Islet precursor cell (in vitro differentiated cells): ENCODE data around the gene RET.
A peak's percentile ranks its signal among the peaks of the same experiment; 100 is the strongest.
"Not testable (repeated sequence)": the region's sequence is repeated elsewhere in the genome, so short reads cannot be mapped to it uniquely, and the experiment has no call there.

ENCODE experiments used
- DNase-seq: peaks from one replicate; pipeline ENCODE4 v3.0.0-alpha.2; 2018

RET gene

DNA sequence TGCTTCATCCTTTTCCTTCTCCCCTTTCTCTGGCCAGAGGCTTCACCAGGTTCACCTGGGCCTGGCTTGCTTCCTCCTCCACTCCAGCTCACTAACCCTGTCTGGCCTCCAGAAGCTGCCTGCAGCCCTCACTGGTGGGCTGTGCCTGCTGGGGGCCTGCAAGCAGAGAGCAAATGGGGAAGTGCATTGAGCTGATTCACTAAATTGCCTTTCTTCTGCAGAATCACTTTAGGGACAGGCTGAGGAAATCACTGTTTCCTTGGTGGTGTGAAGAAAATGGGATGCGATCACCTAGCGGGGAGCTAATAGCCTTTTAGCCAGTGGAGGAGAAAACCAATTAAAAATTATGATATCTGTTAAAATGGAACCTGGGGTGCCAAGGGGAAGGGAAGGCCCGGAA lies 3.0 kb downstream of the RET start:
- DNase-seq = no peak

- no peak for DNase-seq
Measured at GRCh38 chr10:43082087-43082486, 5.2 kb downstream of the RET start.

DNA sequence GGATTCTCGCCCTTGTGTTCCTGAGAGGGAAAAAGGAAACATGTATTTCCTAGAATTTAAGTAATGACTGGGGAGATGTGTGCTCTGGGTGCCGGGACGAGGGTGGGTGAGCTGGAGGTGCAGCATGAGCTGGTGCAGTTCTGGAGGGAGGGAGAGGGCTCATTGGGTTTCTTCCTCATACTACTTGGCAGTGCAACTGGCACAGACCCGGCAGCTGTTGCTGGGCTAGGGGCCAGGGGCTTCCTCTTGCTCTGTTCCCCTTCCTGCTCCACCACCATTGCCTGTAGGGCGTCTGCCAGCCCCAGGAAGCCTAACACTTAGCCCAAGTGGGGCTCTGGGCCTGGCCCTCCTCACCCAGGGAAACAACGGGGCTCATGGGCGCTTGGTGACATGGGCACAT lies 5.9 kb downstream of the RET start:
- DNase-seq = no peak

DNA sequence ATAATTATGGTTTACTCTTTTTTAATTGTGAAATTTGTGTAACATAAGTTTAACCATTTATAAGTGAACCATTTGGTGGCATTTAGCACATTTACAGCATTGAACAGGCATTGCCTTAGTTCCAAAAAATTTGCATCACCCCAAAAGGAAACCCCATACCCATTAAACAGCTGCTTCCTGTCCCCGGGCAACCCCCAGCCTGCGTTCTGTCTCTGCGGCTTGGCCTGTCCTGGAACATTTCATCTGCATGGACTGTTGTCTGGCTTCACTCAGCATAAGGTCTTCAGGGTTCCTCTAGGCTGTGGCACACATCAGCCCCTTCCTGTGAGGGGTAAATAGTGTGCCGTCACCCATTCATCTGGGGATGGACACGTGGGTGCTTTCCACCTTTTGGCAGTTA lies 6.9 kb downstream of the RET start:
- DNase-seq = no peak

DNA sequence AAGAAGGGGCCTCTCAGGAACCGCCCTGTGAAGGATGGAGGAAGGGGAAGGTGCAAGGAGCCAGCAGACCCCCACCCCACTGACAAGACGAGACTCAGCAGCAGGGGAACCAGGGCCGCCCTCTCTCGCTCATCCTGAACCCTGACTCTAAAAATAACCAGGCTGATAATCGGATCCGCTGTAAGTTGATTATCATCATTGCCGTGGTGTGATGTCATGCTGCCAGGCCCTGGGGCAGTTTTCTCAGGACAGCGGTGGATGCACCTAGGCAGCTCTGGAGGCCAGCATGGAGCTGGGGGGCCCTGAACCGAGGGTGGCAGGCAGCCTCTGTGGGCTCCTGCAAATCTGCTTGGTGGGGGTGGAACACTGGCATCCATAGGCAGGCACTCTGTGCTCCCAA lies 7.9 kb downstream of the RET start:
- no peak for DNase-seq

DNA sequence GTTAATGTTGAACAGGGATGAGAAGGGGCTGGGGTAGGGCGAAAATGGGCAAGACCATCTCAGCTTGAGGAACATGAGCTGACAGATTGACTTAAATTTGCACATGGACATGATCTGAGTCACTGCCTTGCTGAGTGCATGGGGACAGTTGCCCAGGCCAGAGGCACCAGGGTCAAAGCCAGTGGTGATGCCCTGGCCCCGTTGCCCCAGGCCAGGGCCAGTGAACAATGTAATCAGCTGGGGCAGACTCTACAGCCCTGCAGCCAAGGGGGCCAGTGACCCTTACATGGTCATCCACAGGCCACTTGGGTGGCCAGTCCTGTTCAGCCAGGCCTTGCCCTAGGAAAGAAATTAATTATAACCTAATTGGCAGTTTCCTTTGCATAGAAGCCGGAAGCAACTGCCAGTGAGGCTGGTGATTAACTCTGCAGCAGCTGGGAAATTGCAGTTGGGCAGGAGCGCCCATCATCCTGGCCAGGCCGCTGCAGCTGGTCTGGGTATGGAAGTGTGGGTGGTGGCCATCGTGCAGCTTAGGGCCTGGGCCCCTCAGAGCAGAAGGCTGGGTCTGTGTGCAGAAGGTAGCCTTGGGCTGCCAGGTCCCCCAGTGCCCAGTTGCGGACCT lies 9.6 kb downstream of the RET start:
- no peak for DNase-seq

DNA sequence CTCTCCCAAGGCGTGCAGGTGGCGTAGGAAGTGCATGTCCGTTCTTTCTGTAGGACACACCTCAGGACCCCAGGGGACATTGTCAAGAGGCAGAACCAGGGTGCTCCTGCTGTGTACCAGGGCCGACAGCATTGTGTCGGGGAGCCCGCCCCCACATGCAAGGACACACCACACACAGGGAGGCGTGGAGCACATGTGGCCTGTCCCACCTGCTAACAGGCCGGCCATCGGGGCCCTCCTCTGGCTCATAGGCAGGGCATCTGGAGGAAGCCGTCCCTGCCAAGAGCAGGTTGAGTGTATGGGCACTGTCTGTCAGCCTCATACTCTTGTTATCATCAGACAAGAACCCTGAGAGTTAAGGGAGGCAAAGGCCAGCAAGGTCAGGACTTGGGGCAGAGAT lies 12.7 kb downstream of the RET start:
- DNase-seq = no peak

DNA sequence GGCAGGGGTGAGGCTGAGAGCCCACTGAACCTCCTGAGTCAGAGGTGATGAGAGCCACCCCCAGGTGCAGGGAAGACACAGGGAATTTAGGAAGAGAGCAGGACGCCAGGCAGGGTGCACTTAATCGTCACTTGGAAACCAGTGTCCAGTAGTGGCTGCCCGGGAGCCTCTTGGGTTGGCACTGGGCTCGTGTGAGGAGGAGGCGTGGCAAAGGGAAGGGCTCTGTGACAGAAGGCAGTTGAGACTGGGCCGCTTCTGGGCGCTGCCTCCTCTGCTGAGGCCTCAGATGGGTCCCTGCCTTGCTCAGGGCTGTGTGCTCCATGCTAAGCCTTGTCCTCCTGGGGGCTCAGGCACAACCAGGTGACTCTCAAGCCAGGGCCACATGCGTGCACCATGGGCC lies 13.3 kb downstream of the RET start:
- no peak for DNase-seq

DNA sequence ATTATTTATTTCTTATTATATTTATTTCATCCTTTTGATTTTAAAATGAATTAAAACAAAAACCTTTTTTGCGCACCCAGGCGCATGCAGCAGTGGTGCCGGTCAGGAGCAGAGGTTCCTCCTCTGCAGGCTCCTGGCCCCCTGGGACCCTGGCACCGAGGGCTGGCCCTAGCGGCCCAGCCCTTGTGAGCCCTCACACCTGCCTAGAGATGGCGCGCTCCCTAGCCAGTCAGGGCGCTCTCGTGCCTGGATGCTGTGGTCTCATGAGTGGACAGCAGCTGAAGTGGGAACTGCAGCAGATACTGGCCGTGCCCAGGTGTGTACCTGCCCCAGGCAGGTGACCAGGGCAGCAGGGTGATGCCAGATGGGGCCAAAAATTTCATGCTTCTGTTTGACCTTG lies 13.8 kb downstream of the RET start:
- no peak for DNase-seq

- no peak for DNase-seq
Measured at GRCh38 chr10:43091846-43092245, 15.0 kb downstream of the RET start.

- DNase-seq = peak; percentile 73
Measured at GRCh38 chr10:43093423-43094076, 16.7 kb downstream of the RET start.

- no peak for DNase-seq
Measured at GRCh38 chr10:43094085-43094484, 17.2 kb downstream of the RET start.

- not testable (repeated sequence) for DNase-seq
Measured at GRCh38 chr10:43099339-43099738, 22.5 kb downstream of the RET start.

GRCh38 chr10:43099928-43100327 lies 23.1 kb downstream of the RET start:
- DNase-seq = no peak

DNA sequence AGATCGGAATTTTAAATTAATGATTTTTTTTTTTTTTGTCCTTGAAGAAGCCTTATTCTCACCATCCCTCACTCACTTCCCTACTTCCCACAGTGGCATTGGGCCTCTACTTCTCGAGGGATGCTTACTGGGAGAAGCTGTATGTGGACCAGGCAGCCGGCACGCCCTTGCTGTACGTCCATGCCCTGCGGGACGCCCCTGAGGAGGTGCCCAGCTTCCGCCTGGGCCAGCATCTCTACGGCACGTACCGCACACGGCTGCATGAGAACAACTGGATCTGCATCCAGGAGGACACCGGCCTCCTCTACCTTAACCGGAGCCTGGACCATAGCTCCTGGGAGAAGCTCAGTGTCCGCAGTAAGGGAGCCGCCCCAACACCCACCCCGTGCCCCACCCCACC lies 23.5 kb downstream of the RET start:
- DNase-seq = no peak

DNA sequence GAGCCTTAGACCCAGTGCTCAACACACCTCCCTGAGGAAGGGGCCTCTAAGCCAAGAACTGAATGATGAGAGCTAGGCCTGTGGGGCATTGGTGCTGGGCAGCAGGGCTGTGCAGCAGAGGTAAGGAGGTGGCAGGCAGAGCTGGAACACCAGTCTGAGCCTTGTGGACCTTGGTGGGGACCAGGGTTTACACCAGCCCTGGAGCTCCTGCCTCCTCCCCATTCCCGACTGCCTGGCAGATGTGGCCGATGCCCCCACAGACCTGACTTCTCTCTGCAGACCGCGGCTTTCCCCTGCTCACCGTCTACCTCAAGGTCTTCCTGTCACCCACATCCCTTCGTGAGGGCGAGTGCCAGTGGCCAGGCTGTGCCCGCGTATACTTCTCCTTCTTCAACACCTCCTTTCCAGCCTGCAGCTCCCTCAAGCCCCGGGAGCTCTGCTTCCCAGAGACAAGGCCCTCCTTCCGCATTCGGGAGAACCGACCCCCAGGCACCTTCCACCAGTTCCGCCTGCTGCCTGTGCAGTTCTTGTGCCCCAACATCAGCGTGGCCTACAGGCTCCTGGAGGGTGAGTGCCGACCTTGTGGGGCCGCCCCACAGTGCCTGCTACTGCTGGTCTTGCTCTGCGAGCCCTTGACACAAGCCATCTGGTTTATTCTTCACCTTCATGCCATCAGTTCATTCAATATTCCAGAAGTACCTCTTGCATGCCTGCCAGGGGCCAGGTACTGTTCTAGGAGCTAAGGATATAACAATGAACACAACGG lies 25.4 kb downstream of the RET start:
- DNase-seq = no peak

- DNase-seq = peak; percentile 90
Measured at GRCh38 chr10:43105102-43105955, 28.5 kb downstream of the RET start.

DNA sequence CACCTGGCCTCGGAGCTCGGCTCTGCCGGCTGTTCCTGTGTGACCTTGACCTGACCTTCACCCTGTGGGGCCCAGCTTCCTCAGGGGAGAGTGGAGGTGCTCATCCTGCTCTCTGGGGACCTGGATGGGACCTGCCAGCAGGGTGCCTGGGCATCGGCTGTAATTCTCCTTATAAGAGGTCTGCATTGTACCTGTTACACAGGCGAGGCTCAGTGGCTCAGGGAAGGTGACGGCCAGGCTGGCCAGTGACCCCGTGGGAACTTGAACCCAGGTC lies 29.0 kb downstream of the RET start:
- DNase-seq = no peak

DNA sequence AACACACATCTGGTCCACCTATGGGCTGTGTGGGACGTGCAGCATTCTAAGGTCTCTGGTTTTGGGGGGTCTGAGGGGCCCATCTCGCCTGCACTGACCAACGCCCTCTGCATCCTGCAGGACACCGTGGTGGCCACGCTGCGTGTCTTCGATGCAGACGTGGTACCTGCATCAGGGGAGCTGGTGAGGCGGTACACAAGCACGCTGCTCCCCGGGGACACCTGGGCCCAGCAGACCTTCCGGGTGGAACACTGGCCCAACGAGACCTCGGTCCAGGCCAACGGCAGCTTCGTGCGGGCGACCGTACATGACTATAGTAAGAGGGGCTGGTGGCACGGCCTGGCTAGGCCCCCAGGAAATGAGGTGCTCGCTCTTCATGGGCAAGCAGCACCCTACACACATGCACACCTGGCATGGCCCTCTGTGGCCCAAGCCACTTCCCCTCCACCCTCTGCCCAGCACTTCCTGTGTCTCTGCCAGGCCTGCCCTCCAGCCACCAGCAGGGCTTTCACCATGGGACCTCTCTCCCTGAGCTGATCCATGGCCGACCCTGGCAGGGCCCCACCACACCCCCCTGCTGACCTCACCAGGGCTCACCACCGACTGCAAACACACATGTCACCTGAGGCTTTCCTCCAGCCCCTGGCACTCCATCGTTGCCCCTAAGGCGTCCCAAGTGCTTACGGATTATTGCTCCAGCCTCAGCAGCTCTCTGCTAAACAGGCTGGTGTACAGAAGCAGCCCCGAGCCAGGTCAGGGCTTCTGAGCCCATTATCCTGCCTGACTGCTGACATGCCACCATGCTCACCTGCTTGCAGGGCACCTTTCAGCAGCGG lies 29.6 kb downstream of the RET start:
- DNase-seq = no peak

DNA sequence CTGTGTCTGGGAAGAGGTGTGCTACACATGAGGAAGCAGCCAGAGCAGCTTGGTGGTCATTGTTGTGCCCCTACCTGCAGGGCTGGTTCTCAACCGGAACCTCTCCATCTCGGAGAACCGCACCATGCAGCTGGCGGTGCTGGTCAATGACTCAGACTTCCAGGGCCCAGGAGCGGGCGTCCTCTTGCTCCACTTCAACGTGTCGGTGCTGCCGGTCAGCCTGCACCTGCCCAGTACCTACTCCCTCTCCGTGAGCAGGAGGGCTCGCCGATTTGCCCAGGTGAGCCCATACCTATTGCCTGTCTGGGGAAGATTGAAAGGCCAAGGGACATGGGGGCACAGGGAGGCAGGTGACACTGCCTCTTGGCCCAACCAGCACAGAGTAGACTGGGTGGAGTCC lies 32.1 kb downstream of the RET start:
- no peak for DNase-seq

- no peak for DNase-seq
Measured at GRCh38 chr10:43109671-43110249, 32.9 kb downstream of the RET start.

GRCh38 chr10:43110338-43111071 lies 33.6 kb downstream of the RET start:
- DNase-seq = no peak
